ENCODE measurements around the gene C3orf20.

- TF ChIP-seq, protein P1, sequence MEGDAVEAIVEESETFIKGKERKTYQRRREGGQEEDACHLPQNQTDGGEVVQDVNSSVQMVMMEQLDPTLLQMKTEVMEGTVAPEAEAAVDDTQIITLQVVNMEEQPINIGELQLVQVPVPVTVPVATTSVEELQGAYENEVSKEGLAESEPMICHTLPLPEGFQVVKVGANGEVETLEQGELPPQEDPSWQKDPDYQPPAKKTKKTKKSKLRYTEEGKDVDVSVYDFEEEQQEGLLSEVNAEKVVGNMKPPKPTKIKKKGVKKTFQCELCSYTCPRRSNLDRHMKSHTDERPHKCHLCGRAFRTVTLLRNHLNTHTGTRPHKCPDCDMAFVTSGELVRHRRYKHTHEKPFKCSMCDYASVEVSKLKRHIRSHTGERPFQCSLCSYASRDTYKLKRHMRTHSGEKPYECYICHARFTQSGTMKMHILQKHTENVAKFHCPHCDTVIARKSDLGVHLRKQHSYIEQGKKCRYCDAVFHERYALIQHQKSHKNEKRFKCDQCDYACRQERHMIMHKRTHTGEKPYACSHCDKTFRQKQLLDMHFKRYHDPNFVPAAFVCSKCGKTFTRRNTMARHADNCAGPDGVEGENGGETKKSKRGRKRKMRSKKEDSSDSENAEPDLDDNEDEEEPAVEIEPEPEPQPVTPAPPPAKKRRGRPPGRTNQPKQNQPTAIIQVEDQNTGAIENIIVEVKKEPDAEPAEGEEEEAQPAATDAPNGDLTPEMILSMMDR (IDR thresholded peaks at IDR 0.05): no peak
- TF ChIP-seq EZH2 (IDR thresholded peaks at IDR 0.05; ENCODE audit: borderline replicate concordance, insufficient read depth, low read depth, low read length, poor library complexity, severe bottlenecking): no peak
These were observed 38.3 kb upstream of the C3orf20 start for GRCh38 chr3:14636496-14637087.
